Measurements from ENCODE around the gene RAB30. TPM values are rescaled to one million over a fixed set of nuclear protein-coding genes. Genes with fewer than 3 reads are reported as not detected.
"Not testable (repeated sequence)": the region's sequence is repeated elsewhere in the genome, so short reads cannot be mapped to it uniquely, and the experiment has no call there.

RAB30 gene
- total RNA-seq, 1 donor from 2014 or later = 3.7 TPM

GRCh38 chr11:82949352-82949751 is 122.3 kb downstream of the RAB30 start:
- no peak overlapping the region for H3K4me3 ChIP-seq (ENCODE audit: low read depth, low read length)
- no peaks in the 10 kb centered on the region for H3K27me3 ChIP-seq (ENCODE audit: control insufficient read depth, insufficient read depth, low read length)
- H3K36me3 ChIP-seq (ENCODE audit: control insufficient read depth, insufficient read depth, low read length) = no peaks in the 10 kb centered on the region
- DNase-seq (ENCODE audit: low read depth) (no peak), FAIRE-seq (no peak)
- no peak for TF ChIP-seq CTCF (IDR thresholded peaks at IDR 0.05; ENCODE audit: insufficient read depth, low read length, severe bottlenecking)

GRCh38 chr11:82945682-82946081 is 126.0 kb downstream of the RAB30 start:
- TF ChIP-seq CTCF (IDR thresholded peaks at IDR 0.05; ENCODE audit: insufficient read depth, low read length, severe bottlenecking) = no peak
- no peak for FAIRE-seq
- no peak for DNase-seq (ENCODE audit: low read depth)
- Histone ChIP-seq H3K27me3 (ENCODE audit: control insufficient read depth, insufficient read depth, low read length) (no peaks in the 10 kb centered on the region), H3K4me3 (ENCODE audit: low read depth, low read length) (no peak overlapping the region), H3K36me3 (ENCODE audit: control insufficient read depth, insufficient read depth, low read length) (no peaks in the 10 kb centered on the region)

GRCh38 chr11:82945041-82945440 is 126.7 kb downstream of the RAB30 start:
- H3K27me3 ChIP-seq (ENCODE audit: control insufficient read depth, insufficient read depth, low read length); H3K36me3 ChIP-seq (ENCODE audit: control insufficient read depth, insufficient read depth, low read length); DNase-seq (ENCODE audit: low read depth); FAIRE-seq; H3K4me3 ChIP-seq (ENCODE audit: low read depth, low read length): not testable (repeated sequence)

- no peak overlapping the region for H3K4me3 ChIP-seq (ENCODE audit: low read depth, low read length)
- no peak for FAIRE-seq
- DNase-seq (ENCODE audit: low read depth) = no peak
- H3K27me3 ChIP-seq (ENCODE audit: control insufficient read depth, insufficient read depth, low read length) = no peaks in the 10 kb centered on the region
- H3K36me3 ChIP-seq (ENCODE audit: control insufficient read depth, insufficient read depth, low read length) = no peaks in the 10 kb centered on the region
- TF ChIP-seq CTCF (IDR thresholded peaks at IDR 0.05; ENCODE audit: insufficient read depth, low read length, severe bottlenecking) = no peak
Measured at GRCh38 chr11:82944198-82944597, 127.5 kb downstream of the RAB30 start.

GRCh38 chr11:82943430-82943829 is 128.3 kb downstream of the RAB30 start:
- not testable (repeated sequence) for H3K27me3 ChIP-seq (ENCODE audit: control insufficient read depth, insufficient read depth, low read length); H3K4me3 ChIP-seq (ENCODE audit: low read depth, low read length); DNase-seq (ENCODE audit: low read depth); FAIRE-seq; H3K36me3 ChIP-seq (ENCODE audit: control insufficient read depth, insufficient read depth, low read length)

GRCh38 chr11:82942376-82942775 is 129.3 kb downstream of the RAB30 start:
- no peak for TF ChIP-seq CTCF (IDR thresholded peaks at IDR 0.05; ENCODE audit: insufficient read depth, low read length, severe bottlenecking)
- FAIRE-seq (no peak), DNase-seq (ENCODE audit: low read depth) (no peak)
- no peaks in the 10 kb centered on the region for H3K36me3 ChIP-seq (ENCODE audit: control insufficient read depth, insufficient read depth, low read length)
- no peak overlapping the region for H3K4me3 ChIP-seq (ENCODE audit: low read depth, low read length)
- H3K27me3 ChIP-seq (ENCODE audit: control insufficient read depth, insufficient read depth, low read length) = no peaks in the 10 kb centered on the region

- DNase-seq (ENCODE audit: low read depth) = peak; percentile 54
- FAIRE-seq = no peak
Measured at GRCh38 chr11:82939456-82939855, 132.2 kb downstream of the RAB30 start.

More at GRCh38 chr11:82939456-82939855, 132.2 kb downstream of the RAB30 start:
- H3K27me3 ChIP-seq (ENCODE audit: control insufficient read depth, insufficient read depth, low read length) = no peaks in the 10 kb centered on the region
- no peak for TF ChIP-seq CTCF (IDR thresholded peaks at IDR 0.05; ENCODE audit: insufficient read depth, low read length, severe bottlenecking)
- no peaks in the 10 kb centered on the region for H3K36me3 ChIP-seq (ENCODE audit: control insufficient read depth, insufficient read depth, low read length)
- H3K4me3 ChIP-seq (ENCODE audit: low read depth, low read length) = no peak overlapping the region
